22Rv1 (cell line): ENCODE data around the gene MAD1L1.

ENCODE experiments used
- H3K27ac ChIP-seq: fragments of 450-650 bp; 2 replicates; pipeline ENCODE4 v1.5.1; 2017
- CTCF ChIP-seq: fragments of 450-650 bp; IDR thresholded peaks from 2 replicates; pipeline ENCODE4 v1.5.1; 2017; ENCODE audit warnings: mild to moderate bottlenecking
- ZFX ChIP-seq: fragments of 450-650 bp; IDR thresholded peaks from 2 replicates; pipeline ENCODE4 v1.6.1; 2017; ENCODE audit warnings: antibody characterized with exemption, borderline replicate concordance

The MAD1L1 gene

GRCh38 chr7:1910081-1910685 lies 322.6 kb downstream of the MAD1L1 start:
- TF ChIP-seq CTCF (no peak), ZFX (no peak)
- no peak overlapping the region for H3K27ac ChIP-seq

DNA sequence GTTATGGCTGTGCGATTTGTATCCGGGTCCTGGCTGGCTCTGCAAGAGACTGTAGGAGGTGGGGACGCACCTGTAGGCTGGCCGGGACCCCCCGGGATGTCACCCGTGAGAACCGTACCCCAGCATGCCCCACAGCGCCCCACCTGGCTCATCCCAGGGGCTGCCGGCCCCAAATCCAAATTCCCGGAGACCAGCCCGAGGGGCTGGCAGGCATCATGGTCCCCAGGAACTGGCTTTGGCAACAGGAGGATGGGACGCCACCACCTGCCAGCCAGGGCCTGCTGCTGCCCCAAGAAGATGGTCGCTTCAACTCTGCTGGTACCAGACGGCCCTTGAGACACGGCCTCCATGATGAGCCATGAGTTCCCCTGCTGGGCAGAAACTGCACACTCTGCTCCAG lies 323.3 kb downstream of the MAD1L1 start:
- H3K27ac ChIP-seq: no peak overlapping the region
- no peak for TF ChIP-seq ZFX
- TF ChIP-seq CTCF: no peak

GRCh38 chr7:1908823-1909420 lies 323.8 kb downstream of the MAD1L1 start:
- no peak for TF ChIP-seq ZFX
- TF ChIP-seq CTCF: no peak
- no peak overlapping the region for H3K27ac ChIP-seq

DNA sequence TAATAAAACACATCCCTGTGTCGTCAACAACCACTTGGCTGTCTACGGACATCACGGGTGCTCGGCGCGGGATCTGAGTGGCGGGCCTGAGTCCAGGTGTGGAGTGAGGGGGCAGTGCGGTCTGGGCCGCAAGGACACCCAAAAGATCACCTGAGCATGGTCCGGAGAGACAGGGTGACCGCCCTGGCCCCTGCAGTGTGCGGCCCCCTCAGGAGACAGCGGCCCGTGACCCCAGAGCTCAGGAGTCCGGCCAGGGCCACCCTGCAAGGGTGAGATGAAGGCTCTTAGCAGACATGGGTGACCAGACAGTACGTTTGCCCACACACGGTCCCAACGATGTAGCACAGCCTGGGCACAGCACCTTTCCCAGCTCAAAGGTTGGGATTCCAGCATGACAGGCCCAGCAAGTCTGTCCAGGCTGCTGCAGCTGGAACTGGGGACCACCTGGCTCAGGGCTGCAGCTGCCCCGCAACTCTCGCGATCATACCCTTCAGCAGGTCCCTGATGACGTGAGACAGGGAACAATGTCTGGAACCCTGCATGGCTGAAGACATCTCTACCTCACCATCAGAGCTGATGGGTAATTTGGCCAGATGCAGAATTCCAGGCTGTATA lies 324.9 kb downstream of the MAD1L1 start:
- H3K27ac ChIP-seq: no peak overlapping the region
- TF ChIP-seq CTCF (no peak), ZFX (no peak)

GRCh38 chr7:1906988-1907745 lies 325.6 kb downstream of the MAD1L1 start:
- H3K27ac ChIP-seq: no peak overlapping the region
- TF ChIP-seq CTCF: no peak
- no peak for TF ChIP-seq ZFX

DNA sequence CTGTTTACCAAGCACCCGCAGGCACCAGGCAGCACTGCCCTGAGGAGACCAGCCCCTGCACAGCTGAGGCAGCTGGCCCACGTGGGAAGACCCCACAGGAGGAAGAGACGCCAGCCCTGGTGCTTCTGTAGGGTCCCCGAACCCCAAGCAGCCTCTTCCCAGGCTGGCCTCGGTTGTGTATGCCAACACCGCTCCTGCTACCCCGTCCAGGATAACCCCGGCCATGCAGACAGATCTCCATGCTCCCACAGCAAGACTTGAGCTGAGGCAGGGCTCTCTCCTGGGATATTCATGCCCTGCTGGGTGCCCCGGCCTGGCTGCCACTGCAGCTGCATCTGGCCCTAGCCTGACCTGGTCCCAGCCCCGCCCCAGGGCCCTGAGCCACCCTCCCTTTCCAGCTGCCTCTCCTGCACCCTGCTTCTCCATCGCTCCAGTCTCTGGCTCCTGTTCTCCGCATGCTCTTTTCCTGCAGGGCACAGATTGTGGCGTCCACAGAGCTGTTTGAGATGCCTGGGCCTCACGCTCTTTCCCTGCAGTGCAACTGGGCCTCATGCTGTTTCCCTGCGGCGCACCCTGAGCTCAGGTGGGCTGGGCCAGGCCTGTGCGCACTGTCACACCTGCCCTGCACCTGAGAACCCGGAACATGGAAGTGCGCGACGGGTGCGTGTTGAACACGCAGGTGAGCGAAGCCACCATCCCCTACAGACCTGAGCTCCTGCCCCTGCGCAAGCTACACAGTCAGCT lies 326.5 kb downstream of the MAD1L1 start:
- TF ChIP-seq ZFX (no peak), CTCF (no peak)
- no peak overlapping the region for H3K27ac ChIP-seq
